ENCODE data around the gene MTCL3.

The MTCL3 gene

DNA sequence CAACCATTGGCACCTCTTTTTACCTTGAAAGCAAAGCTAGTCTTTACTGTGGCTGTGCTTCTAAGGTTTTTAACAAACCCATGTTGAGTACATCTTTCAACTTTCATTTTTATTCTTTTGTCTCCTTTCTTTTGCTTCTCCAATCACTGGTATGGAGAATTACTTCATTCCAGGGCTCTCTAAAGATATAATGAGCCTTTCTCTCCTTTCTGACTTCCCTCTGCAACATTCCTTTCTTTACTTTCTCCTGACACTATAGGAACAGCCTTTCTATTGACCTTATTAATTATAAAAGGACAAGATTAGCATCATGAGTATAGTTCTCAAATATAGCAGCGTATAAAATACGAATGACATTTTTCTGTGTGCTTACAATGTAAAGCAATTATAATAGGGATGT, 36.8 kb downstream of the MTCL3 start:
- no peak overlapping the region for H3K27ac Mint-ChIP-seq
- CTCF ChIA-PET, result interaction anchor here (2.1 to 8.9 kb wide), 2 partner anchors 18 to 34 kb away, joined by 9 to 128 read pairs; partner anchors contain the start of gene MTCL3
- POLR2A ChIA-PET, result interaction anchor here (4.7 kb wide), 1 partner anchor 34 kb away, joined by 69 read pairs; the partner anchor contains the start of gene MTCL3
- peaks cover 72% of the 10 kb centered on the region for H3K36me3 Mint-ChIP-seq (ENCODE audit: low read depth)
- H3K9me3 Mint-ChIP-seq, result peaks cover 13% of the 10 kb centered on the region
- H3K27me3 Mint-ChIP-seq, result no peaks in the 10 kb centered on the region
- H3K4me1 Mint-ChIP-seq, result peaks cover 31% of the 10 kb centered on the region
- no peak for DNase-seq
- H3K4me3 Mint-ChIP-seq, result no peak overlapping the region

DNA sequence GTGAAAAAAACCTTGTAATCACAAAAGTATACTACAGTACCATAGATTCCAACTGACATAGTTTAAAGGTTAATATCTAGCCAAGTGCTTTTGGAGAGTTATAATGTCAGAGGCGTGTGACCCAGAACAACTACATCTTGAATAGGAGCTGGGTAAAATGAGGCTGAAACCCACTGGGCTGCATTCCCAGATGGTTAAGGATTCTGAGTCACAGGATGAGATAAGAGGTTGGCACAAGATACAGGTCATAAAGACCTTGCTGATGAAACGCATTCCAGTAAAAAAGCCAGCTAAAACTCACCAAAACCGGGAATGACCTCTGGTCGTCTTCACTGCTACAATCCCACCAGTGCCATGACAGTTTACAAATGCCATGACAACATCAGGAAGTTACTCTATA, 37.5 kb downstream of the MTCL3 start:
- no peak overlapping the region for H3K4me3 Mint-ChIP-seq
- H3K4me1 Mint-ChIP-seq, result peaks cover 31% of the 10 kb centered on the region
- peaks cover 13% of the 10 kb centered on the region for H3K9me3 Mint-ChIP-seq
- no peak for DNase-seq
- no peaks in the 10 kb centered on the region for H3K27me3 Mint-ChIP-seq
- H3K27ac Mint-ChIP-seq, result no peak overlapping the region
- CTCF ChIA-PET, result interaction anchor here (2.1 kb wide), 1 partner anchor 17 kb away, joined by 9 read pairs; no protein-coding TSS in a partner anchor
- POLR2A ChIA-PET, result interaction anchor here (4.7 kb wide), 1 partner anchor 35 kb away, joined by 69 read pairs; the partner anchor contains the start of gene MTCL3
- peaks cover 70% of the 10 kb centered on the region for H3K36me3 Mint-ChIP-seq (ENCODE audit: low read depth)

DNA sequence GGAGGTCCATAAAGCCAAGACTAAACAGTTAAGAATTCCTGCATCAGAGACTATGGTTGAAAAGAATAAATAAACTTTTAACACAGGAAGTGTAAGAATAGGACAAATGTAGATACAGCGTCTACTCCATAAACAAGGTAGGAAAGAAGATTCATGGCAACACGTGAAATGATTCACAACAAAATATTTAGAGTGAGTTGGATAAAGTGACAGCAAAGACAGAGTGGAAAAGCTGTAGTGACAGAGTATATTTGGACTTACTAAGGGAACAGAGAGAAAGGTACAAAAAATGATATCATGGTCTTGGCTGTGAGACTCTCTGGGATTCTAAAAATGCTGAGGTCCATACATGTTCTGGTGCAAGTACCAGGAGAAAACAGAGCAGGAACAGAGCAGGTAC, 38.0 kb downstream of the MTCL3 start:
- no peaks in the 10 kb centered on the region for H3K27me3 Mint-ChIP-seq
- H3K9me3 Mint-ChIP-seq, result peaks cover 15% of the 10 kb centered on the region
- DNase-seq, result no peak
- POLR2A ChIA-PET, result no interaction called here
- CTCF ChIA-PET, result interaction anchor here (1.4 kb wide), 1 partner anchor 14 kb away, joined by 3 read pairs; no protein-coding TSS in a partner anchor
- H3K36me3 Mint-ChIP-seq (ENCODE audit: low read depth), result peaks cover 75% of the 10 kb centered on the region
- H3K4me1 Mint-ChIP-seq, result peaks cover 31% of the 10 kb centered on the region
- H3K27ac Mint-ChIP-seq, result no peak overlapping the region
- H3K4me3 Mint-ChIP-seq, result no peak overlapping the region

DNA sequence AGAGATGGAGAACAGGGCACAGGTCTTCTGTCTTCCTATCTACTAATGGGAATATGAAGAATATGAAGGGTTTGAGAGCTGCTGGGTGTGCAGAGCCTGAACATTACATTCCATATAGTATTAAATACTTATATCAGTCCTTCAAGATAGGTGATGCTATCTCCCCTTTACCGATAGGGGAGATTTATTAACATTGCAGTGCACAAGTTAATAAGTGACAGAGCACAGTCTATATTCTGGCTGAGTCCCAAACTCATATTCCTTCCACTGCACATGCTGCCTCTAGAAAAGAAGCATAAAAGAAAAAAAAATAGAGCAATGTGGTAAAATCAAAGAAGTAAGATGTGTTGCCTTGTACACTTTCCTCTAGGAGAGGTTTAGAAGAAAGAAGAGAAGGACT, 41.5 kb downstream of the MTCL3 start:
- H3K4me1 Mint-ChIP-seq, result peaks cover 4% of the 10 kb centered on the region
- H3K4me3 Mint-ChIP-seq, result no peak overlapping the region
- CTCF ChIA-PET, result no interaction called here
- peaks cover 6% of the 10 kb centered on the region for H3K9me3 Mint-ChIP-seq
- no peak for DNase-seq
- H3K36me3 Mint-ChIP-seq (ENCODE audit: low read depth), result peaks cover 70% of the 10 kb centered on the region
- H3K27ac Mint-ChIP-seq, result no peak overlapping the region
- H3K27me3 Mint-ChIP-seq, result no peaks in the 10 kb centered on the region
- POLR2A ChIA-PET, result no interaction called here

DNA sequence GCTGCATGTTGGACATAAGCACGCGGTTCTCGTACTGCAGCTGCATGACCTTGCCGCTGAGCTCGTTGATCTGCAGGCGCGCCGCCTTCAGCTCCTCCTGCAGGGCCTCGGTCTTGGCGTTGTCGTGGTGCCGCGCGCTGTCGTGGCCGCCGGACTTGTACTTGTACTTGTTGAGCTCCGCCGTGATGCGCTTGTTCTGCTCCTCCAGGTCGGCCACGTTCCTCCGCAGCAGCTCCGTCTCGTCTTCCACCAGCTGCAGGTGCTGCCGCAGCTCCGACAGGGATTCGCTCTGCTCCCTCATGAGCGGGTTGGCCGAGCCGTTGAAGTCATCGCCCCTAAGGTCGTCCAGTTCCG, 43.3 kb downstream of the MTCL3 start:
- H3K36me3 Mint-ChIP-seq (ENCODE audit: low read depth), result peaks cover 63% of the 10 kb centered on the region
- no peaks in the 10 kb centered on the region for H3K27me3 Mint-ChIP-seq
- H3K9me3 Mint-ChIP-seq, result peaks cover 6% of the 10 kb centered on the region
- H3K27ac Mint-ChIP-seq, result no peak overlapping the region
- CTCF ChIA-PET, result interaction anchor here (1.7 kb wide), 1 partner anchor 40 kb away, joined by 8 read pairs; no protein-coding TSS in a partner anchor
- H3K4me1 Mint-ChIP-seq, result no peaks in the 10 kb centered on the region
- no peak overlapping the region for H3K4me3 Mint-ChIP-seq
- POLR2A ChIA-PET, result no interaction called here
- DNase-seq, result no peak

DNA sequence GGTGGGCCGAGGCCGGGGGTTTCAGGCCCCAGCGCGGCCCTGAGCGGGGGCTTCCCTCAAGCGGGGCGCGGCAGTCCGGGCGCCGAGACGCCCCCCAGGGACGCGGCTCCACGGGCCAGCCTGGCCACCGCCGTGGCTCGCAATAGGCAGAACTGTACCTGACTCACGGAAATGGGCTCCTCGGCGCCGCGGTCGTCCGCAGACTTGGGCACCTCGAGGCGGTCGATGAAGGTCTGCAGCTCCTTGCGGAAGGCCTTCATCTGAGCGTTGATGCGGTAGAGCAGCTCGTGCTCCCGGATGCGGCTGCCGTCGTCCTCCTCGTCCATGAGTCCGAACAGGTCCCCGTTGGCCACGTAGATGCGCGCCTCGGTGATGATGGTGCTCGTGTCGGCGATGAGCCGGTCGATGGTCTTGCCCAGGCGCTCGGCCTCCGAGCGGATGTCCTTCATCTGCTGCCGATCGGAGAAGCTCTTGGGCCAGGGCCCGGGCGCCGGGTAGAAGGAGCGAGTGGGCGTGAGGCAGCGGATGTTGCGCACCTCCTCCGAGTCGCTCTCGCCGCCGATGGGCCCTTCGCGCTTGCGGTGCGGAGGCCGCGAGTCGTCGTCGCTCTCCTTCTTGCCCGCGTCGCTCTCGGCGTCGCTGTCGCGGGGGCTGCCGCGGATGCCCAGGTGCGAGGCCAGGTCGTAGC, 43.9 kb downstream of the MTCL3 start:
- no peak overlapping the region for H3K27ac Mint-ChIP-seq
- H3K4me3 Mint-ChIP-seq, result no peak overlapping the region
- H3K27me3 Mint-ChIP-seq, result no peaks in the 10 kb centered on the region
- ChIA-PET POLR2A (no interaction called here), CTCF (interaction anchor here (1.7 kb wide), 1 partner anchor 40 kb away, joined by 8 read pairs; no protein-coding TSS in a partner anchor)
- H3K9me3 Mint-ChIP-seq, result peaks cover 6% of the 10 kb centered on the region
- no peaks in the 10 kb centered on the region for H3K4me1 Mint-ChIP-seq
- DNase-seq, result no peak
- H3K36me3 Mint-ChIP-seq (ENCODE audit: low read depth), result peaks cover 62% of the 10 kb centered on the region

DNA sequence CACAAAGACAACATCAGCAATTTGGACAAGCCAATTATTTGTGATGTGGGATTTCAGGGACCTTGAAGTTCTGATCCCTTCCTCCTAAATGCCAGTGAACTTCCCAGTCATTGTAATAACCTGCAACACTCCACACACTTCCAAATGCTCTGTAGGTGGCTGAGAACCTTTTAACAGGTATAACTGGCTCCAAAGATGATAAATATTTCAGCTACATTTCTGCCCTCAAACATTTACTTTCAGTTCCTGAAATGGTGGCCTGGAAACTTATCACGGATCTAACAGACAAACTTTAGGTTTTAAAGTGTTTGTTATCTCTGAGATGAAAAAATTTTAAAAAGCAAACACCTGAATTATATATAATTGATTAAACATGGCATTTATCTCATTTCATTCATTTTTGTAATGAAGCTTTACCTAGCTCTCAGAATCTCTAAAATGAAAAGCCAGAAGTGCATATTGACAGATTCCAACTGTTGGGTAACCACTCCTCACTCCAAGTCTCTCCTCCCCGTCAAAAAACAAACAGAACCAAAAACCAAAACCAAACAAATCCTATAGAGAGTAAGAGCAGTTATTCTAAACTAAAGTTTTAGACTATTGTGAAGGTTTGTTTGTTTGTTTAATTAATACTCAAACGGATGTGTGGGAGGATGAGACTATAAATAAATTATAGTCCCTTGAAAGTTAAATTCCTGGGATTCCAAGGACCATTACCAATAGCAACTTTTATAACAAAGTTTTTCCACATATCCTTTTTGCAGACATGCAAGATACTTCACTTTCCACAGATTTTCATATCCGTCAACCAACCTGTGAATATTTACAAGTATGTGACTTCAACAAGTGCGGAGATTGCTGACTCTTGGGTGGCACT, 47.5 kb downstream of the MTCL3 start:
- peaks cover 6% of the 10 kb centered on the region for H3K9me3 Mint-ChIP-seq
- CTCF ChIA-PET, result interaction anchor here (1.1 kb wide), 1 partner anchor 68 kb away, joined by 3 read pairs; no protein-coding TSS in a partner anchor
- POLR2A ChIA-PET, result no interaction called here
- no peak overlapping the region for H3K4me3 Mint-ChIP-seq
- H3K36me3 Mint-ChIP-seq (ENCODE audit: low read depth), result peaks cover 41% of the 10 kb centered on the region
- H3K27me3 Mint-ChIP-seq, result no peaks in the 10 kb centered on the region
- no peak overlapping the region for H3K27ac Mint-ChIP-seq
- H3K4me1 Mint-ChIP-seq, result no peaks in the 10 kb centered on the region
- DNase-seq, result no peak

DNA sequence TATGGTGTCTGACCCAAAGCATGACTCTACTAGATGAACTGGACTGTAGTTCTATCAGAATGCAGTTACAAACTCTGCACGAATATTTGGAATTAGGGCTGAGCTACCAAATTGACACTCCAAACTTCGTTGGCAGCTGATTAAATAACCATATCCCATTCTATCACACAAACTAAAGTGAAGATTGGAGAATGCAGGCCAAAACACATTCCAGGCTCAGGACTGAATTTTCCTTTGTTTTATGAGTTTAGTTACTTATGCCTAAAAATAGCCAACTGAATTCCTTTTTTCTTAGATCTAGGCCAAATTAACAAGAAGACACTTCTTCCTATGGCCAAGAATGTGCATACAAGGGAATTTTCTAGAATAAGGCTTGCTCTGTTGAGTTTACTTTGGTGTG, 50.2 kb downstream of the MTCL3 start:
- no peak overlapping the region for H3K4me3 Mint-ChIP-seq

DNA sequence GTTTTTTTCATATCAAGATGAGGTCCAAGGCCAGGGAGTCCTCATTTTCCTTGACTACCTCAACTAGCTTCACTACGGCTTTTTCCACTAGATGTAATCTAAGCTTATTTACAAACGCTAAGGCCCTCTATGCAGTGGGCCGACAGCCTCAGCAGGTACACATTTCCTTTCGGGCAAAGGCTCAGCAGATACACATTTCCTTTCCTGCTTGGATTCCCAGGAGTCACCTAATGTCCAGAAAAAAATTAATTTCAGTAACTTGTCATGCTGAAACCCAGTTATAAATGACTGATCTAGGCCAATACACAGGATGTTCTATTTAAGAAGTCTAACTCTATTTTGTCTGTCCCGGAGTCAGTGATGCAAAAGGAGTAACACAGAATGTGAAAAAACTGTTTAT, 52.7 kb downstream of the MTCL3 start:
- no peak for DNase-seq
- ChIA-PET CTCF (interaction anchor here (0.6 to 2.6 kb wide), 16 partner anchors 8 to 164 kb away, joined by 3 to 42 read pairs (median 3); partner anchors contain the start of gene KIAA0408), POLR2A (interaction anchor here (0.6 to 0.9 kb wide), 3 partner anchors 18 to 859 kb away, joined by 3 to 5 read pairs (median 3); no protein-coding TSS in a partner anchor)
- H3K4me1 Mint-ChIP-seq, result peaks cover under 1% of the 10 kb centered on the region
- H3K9me3 Mint-ChIP-seq, result no peaks in the 10 kb centered on the region
- H3K36me3 Mint-ChIP-seq (ENCODE audit: low read depth), result peaks cover 12% of the 10 kb centered on the region
- no peaks in the 10 kb centered on the region for H3K27me3 Mint-ChIP-seq
- no peak overlapping the region for H3K4me3 Mint-ChIP-seq
- H3K27ac Mint-ChIP-seq, result no peak overlapping the region

More for the DNA sequence above, 50.2 kb downstream of the MTCL3 start:
- H3K27me3 Mint-ChIP-seq, result no peaks in the 10 kb centered on the region
- DNase-seq, result no peak
- no peak overlapping the region for H3K27ac Mint-ChIP-seq
- H3K36me3 Mint-ChIP-seq (ENCODE audit: low read depth), result peaks cover 20% of the 10 kb centered on the region
- CTCF ChIA-PET, result interaction anchor here (0.7 kb wide), 1 partner anchor 178 kb away, joined by 3 read pairs; no protein-coding TSS in a partner anchor
- no peaks in the 10 kb centered on the region for H3K9me3 Mint-ChIP-seq
- H3K4me1 Mint-ChIP-seq, result no peaks in the 10 kb centered on the region
- POLR2A ChIA-PET, result interaction anchor here (1.6 to 1.8 kb wide), 2 partner anchors 15 to 46 kb away, joined by 4 read pairs; no protein-coding TSS in a partner anchor

DNA sequence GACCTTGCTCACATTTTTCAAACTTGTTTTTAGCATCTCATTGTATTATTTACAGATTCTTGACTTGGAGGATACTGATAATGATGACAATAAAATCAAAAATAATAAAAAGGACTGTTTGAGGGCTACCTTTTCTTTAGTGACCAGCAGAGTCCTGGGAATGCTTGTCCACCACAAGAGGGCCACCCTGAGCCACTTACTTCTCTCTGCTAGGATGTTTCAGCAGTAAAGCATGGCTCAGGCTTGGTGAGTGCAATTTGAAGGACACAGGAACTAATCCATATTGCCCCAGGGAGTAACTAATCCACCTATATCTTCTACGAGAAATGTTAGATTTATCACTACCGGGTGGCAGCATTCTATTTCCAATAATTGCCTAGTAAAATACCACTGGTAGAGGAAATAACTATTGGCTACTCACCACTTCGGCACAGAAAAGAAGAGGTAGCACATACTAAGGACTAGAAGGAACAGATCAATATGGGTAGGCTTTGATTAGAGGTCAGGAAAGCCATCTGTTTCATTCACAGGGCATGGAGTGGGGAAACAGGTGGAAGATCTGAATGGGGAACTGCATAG, 54.2 kb downstream of the MTCL3 start:
- peaks cover 15% of the 10 kb centered on the region for H3K4me1 Mint-ChIP-seq
- peaks cover 8% of the 10 kb centered on the region for H3K36me3 Mint-ChIP-seq (ENCODE audit: low read depth)
- H3K27me3 Mint-ChIP-seq, result no peaks in the 10 kb centered on the region
- no peak overlapping the region for H3K27ac Mint-ChIP-seq
- H3K9me3 Mint-ChIP-seq, result no peaks in the 10 kb centered on the region
- no peak overlapping the region for H3K4me3 Mint-ChIP-seq
- ChIA-PET CTCF (interaction anchor here (1.1 to 3.5 kb wide), 5 partner anchors 18 to 123 kb away, joined by 3 to 42 read pairs (median 31); no protein-coding TSS in a partner anchor), POLR2A (no interaction called here)
- DNase-seq, result peak; percentile 70

DNA sequence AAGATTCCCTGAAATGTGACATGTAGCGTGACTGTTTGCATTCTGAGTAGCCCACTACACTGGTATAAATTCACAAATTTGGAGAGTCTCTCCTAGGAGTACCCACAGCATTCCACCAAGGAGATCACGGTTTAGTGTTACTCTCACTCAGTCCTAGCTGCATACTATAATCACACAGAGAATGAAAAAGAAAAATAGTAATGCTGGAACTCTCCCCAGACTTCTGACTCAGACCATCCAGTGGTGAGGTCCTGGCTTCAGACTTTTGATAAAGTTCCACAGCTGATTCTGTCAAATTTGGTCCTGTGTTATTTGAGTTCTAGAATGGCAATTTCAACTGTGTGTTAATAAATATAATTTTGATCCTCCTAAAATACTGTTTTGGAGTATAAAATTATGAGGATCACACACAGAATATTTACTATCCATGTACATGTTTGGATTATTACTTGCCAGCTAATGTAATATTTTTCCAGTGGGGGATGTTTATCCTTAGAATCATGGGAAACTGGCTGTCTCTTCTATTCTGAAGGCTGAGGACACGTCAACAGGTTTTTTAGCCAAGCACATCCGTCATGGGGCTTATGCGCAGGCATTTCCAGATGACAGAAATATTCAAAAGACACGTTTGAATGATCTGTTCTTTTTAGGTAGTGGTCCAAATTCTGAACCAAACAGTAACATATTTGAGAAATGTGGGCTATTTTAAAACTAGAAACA, 54.8 kb downstream of the MTCL3 start:
- Mint-ChIP-seq H3K27ac (no peak overlapping the region), H3K36me3 (ENCODE audit: low read depth) (peaks cover 3% of the 10 kb centered on the region), H3K4me3 (no peak overlapping the region), H3K9me3 (no peaks in the 10 kb centered on the region), H3K27me3 (no peaks in the 10 kb centered on the region), H3K4me1 (peaks cover 18% of the 10 kb centered on the region)
- ChIA-PET POLR2A (interaction anchor here (0.9 to 1.0 kb wide), 2 partner anchors 55 to 121 kb away, joined by 3 to 4 read pairs; partner anchors contain the start of genes ECHDC1 and MTCL3), CTCF (interaction anchor here (0.6 to 3.6 kb wide), 8 partner anchors 12 to 198 kb away, joined by 3 to 33 read pairs (median 4); partner anchors contain the start of gene RNF146)
- no peak for DNase-seq

DNA sequence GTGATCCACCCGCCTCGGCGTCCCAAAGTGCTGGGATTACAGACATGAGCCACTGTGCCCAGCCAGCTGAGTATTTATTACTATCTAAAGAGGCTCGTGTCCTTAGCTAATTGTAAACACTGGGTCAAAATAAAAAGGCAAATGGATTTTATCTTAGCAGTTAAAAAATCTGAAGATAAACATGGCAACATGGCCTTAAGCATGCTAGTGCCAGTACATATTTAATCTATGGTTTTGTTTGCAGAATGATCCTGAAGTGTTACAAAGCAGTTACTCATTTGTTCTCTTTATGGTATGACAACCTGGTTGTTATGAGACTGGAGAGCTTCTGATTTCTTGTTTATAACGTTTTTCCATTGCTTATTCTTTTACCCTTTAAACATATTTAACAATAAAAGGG, 56.1 kb downstream of the MTCL3 start:
- no peak overlapping the region for H3K27ac Mint-ChIP-seq
- H3K4me3 Mint-ChIP-seq, result no peak overlapping the region
- H3K9me3 Mint-ChIP-seq, result no peaks in the 10 kb centered on the region
- ChIA-PET CTCF (interaction anchor here (1.1 to 3.6 kb wide), 5 partner anchors 11 to 196 kb away, joined by 3 to 33 read pairs (median 4); partner anchors contain the start of gene RNF146), POLR2A (no interaction called here)
- peaks cover 3% of the 10 kb centered on the region for H3K36me3 Mint-ChIP-seq (ENCODE audit: low read depth)
- H3K27me3 Mint-ChIP-seq, result no peaks in the 10 kb centered on the region
- DNase-seq, result no peak
- H3K4me1 Mint-ChIP-seq, result peaks cover 23% of the 10 kb centered on the region
